HFF-Myc (cell line): ENCODE measurements around the gene CTSC.

ENCODE experiments used
- DNase-seq: peaks from one replicate; pipeline ENCODE4 v3.0.0-alpha.2; 2011; ENCODE audit warnings: low read depth; ENCODE audit errors: extremely low read depth
- H3K4me3 ChIP-seq: replicated peaks from 2 replicates; pipeline ENCODE4 v1.5.1; 2011; ENCODE audit warnings: low read depth, mild to moderate bottlenecking, control low read depth, low read length
- CTCF ChIP-seq: IDR thresholded peaks from 2 replicates; pipeline ENCODE4 v1.5.1; 2012; ENCODE audit warnings: mild to moderate bottlenecking, low read depth, low read length, control low read depth; ENCODE audit errors: missing control alignments

Gene CTSC

GRCh38 chr11:88360141-88360540 lies 22.6 kb upstream of the CTSC start:
- DNase-seq = no peak
- H3K4me3 ChIP-seq = no peak overlapping the region
- TF ChIP-seq CTCF = no peak

- DNase-seq = no peak
- no peak overlapping the region for H3K4me3 ChIP-seq
- TF ChIP-seq CTCF = no peak
Observed at GRCh38 chr11:88359541-88359940, 22.0 kb upstream of the CTSC start.

- no peak overlapping the region for H3K4me3 ChIP-seq
- no peak for TF ChIP-seq CTCF
- no peak for DNase-seq
Observed at GRCh38 chr11:88359114-88359513, 21.6 kb upstream of the CTSC start.

GRCh38 chr11:88358040-88358431 lies 20.5 kb upstream of the CTSC start:
- DNase-seq = no peak
- no peak overlapping the region for H3K4me3 ChIP-seq
- TF ChIP-seq CTCF = no peak

GRCh38 chr11:88357323-88358039 lies 19.9 kb upstream of the CTSC start:
- no peak overlapping the region for H3K4me3 ChIP-seq
- no peak for DNase-seq
- TF ChIP-seq CTCF = no peak

GRCh38 chr11:88355887-88356286 lies 18.4 kb upstream of the CTSC start:
- no peak for DNase-seq
- no peak for TF ChIP-seq CTCF
- no peak overlapping the region for H3K4me3 ChIP-seq

- no peak for DNase-seq
- TF ChIP-seq CTCF = no peak
- H3K4me3 ChIP-seq = no peak overlapping the region
Observed at GRCh38 chr11:88354912-88355311, 17.4 kb upstream of the CTSC start.
